ENCODE measurements around the gene GALC.

Gene GALC

DNA sequence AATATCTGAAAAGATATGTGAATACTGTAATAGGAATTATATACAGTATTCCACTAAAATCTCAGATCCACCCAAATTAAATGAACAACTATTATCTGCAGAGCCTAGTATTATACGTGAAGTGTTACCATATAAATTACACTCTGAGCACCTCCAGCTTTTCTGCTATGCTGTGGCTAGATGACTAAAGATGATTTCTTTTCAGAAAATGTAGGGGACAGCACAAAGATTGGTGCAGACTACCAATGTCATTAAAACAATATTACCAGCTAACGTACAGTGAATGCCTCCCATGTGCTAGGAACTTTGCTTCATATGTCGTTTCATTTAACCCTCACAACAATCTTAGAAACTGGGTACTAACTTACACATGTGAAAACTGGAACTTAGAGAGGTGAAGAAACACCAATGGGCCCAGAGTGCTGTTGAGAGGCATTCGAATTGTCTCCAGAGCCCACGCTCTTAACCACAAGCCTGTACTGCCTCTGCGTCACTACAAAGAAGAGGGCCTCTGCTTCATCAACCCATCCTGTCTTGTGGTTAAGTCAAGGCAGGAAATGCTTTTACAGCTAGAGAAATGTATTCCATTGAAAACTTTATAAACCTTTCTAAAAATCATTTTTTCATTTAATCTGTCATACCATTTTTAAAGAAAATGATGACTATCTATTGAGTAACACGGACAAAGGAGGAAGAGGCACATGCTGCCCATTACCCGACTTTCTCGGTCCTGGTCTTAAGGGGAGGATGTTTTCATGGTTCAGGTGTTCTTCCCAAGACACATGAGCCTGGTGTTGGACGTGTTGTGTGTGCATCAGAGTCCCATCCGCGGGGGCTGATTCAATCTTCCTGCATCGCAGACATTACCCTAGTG, 13.2 kb upstream of the GALC start:
- DNase-seq: no peak

DNA sequence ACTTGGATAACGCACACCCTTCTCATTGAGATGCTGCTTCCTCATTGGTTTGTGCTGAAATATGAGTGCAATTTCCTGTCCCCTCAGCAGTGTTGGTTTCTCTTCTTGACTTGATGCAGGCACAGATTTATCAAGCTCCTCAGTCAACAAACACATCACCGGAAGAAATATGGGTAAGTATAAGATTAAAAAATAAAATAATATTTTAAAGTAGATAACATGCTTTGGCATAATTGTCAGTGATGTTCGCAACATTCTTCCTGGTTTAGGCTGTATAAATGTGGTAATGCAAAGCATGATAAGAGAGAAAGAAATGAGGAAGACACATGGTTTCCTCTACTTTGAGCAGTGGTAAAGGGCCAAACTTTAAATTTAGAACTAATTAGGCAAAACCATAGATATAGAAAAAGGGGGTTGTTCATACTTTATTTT, 12.1 kb upstream of the GALC start, which contains the start of gene GPR65:
GPR65 (plus strand) TSS at position 86 of the 432 bp plus-strand sequence. CDS start 5,713 bp downstream, outside the sequence.
- no peak for DNase-seq

DNA sequence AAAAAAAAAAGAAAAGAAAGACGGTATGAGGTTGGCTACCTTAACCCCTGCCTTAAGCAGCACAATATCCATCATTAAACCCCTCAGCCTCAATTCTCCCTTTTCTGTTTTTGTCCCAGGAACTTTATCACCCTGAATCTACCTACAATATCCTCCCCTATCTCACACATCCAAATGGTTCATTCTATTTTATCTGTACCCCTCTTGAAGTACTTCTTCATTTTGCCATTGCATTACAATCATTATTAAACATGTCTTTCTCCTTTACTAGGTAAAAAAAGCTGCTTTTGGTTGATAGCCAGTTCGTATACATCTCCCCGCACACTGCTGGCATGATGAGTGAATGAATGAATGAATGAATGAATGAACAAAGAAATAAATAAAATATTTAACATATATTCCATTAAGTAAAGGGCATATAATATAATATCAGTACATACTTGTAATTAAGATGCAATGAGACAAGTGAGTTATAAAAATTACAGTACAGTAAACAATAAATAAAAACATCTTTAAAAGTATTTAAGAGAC, 11.6 kb upstream of the GALC start:
- no peak for DNase-seq

DNA sequence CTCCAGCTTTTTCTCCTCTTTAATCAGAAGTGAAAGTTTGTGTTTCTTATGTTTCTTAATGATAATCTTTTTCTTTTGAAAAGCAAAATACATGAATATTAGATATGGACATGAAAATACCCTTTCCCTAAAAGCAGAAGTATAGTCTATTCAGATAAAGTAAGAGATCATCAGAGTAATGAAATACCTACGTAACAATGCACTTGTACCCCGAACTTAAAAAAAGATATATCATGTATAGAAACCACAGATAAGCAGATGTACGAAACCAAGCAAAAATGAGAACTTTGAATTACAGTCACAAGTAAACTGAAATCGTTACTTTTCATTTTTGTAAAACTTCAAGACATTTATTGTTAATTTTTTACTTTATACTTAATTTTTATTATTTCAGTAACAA, 10.4 kb upstream of the GALC start:
- DNase-seq: no peak

DNA sequence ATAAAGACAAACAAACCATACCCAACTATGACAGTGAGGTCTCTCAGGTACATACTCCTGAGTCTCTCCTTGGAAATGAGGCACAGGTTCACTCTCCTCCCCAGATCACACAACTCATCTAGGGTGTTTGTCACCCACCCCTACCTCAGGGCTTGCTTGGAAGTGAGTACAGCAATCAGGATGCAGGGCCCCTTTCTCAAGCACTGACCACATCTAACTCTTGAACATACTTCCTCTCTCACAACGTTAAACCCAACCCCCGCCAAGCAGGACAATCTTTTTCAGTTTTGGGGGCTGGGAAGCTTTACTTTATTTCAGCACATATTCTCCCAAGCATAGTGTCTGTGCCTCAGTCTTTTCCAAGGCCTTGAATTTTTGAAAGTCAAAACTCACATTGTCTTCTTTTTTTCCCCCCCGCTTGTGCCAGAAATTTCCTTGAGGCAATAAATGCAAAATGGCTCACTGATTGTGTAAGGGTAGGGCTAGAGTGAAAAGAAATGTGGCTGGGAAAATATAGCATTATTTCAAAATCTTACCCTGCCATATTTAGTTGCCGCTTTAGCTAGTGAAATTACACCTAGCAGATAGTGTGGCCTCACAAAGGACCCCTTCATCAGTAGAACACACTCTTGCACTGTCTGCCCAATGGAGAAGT, 9.6 kb upstream of the GALC start:
- no peak for DNase-seq

DNA sequence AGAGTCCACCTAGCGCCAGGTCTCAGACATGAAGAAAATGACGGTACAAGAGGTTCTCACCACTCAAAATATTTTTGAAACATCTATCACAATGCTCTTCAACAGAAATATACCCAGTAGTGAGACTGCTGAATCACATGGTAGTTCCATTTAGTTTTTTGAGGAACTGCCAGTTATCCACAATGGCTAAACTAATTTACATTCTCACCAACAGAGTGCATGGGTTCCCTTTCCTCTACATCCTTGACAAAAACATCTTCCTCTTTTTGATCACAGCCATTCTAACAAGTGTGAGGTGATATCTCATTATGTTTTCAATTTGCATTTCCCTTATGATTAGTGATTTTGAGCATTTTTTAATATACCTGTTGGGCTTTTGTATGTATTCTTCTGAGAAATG, 6.3 kb upstream of the GALC start:
- no peak for DNase-seq

DNA sequence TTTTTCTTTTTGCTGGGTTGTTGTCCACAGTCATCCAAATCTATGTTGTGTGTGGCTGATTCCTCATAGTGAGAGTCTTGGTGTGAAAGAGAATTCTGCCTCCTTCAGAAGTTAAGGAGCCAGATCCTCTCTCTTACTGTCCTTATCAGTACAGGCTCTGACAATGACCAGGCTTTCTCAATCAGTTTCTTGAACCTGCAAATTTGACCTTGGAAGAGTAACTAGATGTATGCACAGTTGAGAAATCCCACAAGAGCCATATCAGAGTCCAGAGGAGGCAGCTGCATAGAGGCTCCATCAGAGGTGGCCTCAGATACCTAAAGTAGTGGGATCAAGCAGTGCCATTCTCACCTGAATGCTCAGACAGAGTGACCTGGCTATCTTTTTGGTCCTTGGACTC, 5.5 kb upstream of the GALC start:
- no peak for DNase-seq

DNA sequence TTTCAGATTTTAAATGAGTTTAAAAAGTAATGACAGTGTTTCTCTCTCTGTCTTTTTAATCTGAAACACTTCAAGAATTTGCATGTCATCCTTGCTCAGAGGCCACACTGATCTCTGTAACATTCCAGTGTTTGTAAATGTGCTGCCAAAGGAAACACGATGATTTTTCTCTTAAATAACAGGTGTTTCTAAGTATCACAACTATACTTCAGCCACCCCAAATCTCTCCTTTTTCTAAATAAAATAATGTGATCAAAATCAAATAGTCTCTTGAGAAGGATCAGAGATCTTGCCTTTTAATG, 3.3 kb upstream of the GALC start:
- DNase-seq: no peak

DNA sequence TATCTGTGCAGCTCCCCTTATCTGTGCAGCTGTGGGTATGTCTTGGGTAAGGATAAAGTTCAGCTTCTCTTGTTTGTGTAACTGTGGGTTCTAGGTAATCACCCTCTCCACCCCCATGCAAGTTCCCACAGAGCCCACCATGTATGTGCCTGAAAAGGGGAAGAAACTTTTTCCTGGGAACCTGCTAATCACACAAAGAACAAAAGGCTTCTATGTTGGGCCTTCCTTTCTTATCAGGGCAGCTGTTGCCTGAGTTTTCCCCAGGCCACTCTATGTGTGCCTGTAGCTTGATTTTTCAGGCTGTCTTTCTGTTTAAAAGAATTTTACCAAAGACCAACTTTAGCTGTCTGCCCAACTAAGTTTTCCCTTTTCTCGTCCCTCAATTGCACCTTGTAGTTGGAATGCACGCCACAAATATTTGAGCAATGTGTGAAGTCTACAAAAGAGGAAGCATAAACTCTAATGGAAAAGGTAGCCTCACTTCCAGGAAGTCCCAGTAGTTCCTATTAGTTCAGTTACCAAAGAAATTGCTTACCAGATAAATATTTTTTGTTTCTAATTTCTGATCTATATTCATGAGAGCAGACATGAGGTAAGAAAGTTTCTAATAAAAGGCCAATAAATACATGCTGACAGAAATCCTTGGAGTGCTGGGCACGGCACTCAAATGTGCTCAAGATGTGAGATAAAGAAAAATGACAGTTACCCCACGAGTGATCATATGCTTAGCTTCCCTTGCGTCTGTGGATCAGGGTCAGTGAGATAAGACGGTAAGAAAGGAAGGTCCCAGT, 2.7 kb upstream of the GALC start:
- no peak for DNase-seq

DNA sequence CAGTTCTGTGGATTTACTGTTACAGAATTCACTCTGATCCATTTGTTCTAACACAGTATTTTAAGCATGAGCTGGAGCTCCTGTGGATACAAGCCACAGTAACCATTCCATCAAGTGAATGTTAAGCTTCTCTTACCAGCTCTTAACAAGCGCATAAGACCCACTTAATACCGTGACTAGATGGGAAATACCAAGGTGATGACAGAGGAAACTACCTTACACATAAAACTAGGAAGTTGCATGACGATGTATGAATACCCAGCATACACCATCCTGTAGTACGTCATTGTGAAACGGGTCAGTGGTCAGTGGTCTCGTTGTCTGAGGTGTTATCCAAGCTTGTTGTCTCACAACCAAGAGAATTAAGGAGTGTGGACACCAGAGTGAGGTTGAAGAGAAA, 2.0 kb upstream of the GALC start:
- no peak for DNase-seq

DNA sequence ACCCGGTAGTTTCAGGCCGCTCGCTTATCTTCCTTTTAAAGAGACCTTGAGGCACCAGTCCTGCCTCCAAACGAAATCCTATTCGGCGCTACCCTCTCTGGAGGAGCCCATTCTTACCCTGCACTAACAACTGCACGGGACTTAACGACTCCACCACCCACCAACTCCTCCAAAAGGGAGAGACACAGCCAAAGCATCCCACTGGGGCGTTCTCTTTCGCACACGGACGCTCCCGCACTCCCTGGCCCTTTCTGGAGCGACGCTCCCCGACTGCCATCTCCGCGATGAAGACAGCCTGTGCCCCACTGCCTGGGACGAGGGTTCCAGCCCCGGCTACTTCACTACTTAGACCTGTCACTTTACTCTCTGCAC, 650 bp downstream of the GALC start:
- DNase-seq: no peak

DNA sequence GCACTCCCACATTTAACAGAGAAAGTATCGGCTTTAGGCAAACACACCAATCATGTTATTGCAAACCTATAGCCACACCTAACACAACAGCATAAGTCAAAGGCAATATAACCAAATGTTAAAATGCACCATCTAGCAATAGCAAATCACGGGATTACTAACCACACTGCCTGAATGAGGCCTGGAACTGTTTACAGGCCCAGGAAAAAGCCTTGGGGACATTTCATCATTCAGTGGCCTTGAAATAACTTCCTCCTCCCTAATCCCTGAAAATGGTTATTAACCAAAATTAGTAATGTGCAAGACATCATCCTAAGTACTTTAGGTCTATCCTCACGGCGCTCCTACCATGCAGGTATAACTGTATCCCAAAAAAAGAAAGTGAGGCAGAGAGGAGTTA, 2.3 kb downstream of the GALC start:
- DNase-seq: no peak

DNA sequence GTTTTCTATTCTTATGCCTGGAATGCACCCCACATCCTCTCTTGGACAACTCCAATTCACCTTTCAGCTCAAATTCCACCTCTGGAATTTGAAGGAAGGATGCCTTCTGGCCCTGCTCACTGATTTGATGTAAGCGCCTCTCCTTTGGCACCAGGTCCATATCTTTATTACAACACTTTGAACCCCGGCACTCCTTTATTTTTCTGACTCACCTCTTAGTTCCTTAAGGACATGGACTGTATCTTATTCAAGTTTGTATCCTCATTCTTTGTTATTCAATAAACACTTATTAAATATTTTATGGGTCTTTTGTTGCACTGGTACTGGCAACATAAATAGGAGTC, 3.1 kb downstream of the GALC start:
- no peak for DNase-seq

DNA sequence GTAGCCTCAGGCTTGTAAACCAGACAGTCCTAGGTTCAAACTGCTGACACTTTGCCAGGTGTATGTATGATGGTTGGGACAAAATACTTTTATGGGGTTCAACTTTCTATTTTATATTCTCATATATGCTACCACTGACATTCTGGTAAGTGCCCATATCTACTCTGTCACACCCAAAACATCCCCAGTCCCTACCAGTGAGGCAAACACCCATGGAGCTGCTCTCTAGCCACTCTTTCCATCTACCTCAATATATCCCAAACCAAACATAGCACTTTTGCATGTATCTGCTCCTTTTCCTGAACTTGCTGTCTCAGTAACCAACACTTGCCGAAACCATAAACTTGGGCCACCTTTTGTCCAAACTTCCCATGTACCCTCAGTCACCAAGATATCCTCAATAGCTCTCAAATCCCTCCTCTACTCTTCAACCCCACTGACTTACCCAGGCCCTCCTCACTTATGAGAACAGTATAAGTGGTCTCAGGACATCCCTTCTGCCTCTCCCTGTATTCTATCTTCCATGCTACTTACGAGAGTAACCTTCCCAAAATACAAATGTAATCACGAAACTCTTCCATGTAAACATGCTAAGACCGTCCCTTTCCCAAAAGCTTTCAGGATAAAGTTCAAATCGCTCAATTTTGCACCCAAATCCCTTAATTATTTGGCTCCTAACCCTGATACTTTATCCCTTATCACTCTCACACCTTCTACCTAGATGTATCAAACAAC, 3.6 kb downstream of the GALC start:
- no peak for DNase-seq

DNA sequence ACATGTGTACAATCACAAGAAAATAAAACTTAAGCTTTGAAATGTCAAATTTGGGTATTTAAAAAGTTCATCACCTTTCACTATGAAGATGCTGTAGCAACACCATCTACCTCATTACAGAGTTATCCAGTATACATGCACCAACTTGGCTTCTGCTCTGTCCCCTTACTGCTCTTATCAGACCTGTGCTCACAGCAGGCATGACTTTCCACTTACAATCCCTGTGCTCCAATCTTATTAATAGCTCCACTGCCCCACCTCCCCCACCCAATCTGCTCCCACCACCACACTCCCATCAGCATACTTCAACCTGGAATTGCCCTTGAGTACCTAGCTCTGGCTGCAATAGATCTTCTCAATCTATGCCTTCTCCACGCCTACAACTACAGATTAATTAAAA, 13.3 kb downstream of the GALC start:
- no peak for DNase-seq

DNA sequence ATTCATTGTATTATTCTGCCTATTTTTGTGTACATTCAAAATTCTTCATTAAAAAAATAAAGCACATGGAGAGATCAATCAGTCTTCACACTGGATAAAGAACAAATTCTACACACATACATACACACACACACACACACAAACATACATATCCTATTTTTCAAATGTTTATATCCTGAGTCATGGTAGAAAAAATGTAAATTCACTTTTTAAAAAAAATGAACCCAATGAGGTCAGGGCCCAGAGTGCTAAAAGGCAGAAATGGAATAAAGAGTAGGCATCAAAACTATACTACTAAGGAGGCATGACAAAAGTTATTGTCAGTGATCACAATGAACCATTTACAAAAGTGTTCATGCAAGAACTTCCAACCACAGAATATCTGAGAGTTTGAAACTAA, 17.3 kb downstream of the GALC start:
- DNase-seq: no peak

DNA sequence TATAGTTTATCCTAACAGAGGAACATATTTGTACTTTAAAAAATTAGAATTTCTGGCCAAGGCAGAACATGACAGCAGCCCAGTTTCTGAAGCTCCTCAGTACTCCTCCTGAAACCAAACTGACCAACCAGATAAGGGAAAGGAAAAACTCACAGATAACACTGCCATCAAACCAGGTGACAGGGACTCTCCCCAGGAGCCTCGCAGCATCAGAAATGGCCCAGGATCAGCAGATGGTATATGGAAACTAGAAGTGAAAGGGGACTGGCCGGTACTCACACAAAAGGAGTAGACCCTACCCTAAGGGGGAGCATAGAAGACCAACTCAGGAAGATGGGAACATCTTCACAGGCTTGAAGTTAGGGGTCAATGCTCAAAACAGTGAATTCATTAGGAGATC, 22.0 kb downstream of the GALC start:
- no peak for DNase-seq

DNA sequence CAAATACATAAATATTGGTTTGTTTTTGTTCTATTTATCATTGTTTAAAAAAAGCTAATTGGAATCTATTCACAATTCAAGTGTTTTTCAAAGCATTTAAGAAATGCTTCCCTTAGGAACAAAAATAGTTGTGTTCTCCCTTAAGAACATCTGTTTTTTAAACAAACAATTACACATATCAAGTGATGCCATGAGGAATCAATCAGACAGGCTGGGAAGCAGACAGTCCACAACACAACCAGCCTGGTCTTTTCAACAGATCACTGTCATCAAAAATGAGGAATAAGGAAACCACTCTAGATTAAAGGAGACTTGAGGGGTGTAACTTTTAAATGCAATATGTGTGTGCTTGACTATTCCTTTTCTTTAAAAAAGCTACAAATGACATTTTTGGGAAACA, 25.5 kb downstream of the GALC start:
- DNase-seq: no peak

DNA sequence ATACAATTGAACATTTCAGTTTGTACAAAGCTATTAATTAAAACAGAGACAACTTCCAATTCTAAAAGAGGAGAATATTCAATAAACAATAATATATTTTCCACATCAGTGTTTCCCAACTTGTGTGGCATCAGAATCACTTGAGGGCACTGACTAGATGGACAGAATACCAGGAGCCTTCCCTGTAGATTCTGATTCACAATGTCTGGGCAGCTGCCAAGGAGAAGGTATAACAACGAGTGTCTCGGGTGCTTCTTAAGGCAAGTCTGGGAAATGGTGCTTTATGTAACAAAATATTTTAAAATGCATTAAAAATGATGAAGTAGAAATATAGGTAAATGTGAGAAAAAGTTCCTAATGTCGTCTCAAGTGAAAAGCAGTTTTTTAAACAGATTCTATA, 26.2 kb downstream of the GALC start:
- DNase-seq: no peak

DNA sequence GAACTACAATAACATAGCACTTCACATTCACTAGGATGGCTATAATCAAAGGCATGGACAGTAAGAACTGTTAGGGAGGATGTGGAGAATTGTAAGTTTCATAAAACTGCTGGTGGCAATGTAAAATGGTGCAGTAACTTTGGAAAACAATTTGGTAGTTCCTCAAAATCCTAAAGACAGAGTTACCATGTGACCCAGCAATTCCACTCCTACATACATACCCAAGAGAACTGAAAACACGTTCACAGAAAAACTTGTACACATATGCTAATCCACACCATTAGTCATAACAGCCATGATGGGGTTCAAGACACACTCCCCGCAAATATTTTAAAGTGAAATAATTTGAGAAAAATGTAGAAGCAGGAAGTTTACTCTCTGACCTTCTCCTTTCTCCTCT, 31.7 kb downstream of the GALC start:
- DNase-seq: no peak

DNA sequence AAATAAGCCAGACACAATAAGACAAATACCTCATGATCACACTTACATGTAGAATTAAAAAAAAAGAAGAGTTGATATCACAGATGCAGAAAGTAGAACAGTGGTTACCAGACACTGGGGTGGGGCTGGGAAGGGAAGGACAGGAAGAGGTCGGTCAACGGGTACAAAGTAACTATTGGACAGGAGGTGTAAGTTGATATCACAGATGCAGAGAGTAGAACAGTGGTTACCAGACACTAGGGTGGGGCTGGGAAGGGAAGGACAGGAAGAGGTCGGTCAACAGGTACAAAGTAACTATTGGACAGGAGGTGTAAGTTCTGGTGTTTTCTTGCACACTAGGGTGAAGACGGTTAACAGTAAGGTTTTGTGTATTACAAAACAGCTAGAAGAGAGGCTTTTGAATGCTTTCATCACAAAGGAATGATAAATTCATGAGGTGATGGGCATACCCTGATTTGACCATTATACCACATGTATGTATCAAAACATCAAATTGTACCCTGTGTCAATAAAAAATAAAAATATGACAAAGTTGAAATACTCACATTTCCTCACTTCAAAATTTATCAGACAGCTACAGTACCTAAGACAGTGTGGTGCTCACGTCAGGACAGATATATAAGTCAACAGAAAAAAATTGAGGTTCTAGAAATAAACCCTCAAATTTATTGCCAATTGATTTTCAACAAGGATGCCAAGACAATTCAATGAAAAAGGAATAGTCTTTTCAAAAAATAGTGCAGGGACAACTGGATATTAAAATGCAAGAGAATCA, 32.8 kb downstream of the GALC start:
- DNase-seq: no peak

DNA sequence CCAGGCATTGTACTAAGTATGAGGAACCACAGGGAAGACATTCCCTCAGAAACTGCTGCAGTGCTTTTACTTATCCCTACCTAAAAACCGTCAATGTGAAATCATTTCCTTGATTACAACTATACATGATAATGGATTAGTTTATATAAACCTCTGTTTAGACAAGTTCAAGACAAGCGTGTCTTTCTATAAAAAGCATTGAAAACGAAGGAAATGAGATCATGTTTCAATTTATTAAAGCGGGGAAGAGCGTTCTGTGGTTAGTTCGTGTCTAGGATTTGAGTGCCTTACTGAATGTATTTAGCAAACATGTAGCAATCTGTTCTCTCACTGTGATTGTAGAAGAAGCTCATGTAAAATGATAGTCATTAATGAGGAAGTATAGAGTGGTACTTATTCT, 37.5 kb downstream of the GALC start:
- no peak for DNase-seq

All from femur (tissue), 1 donor.